Testis (tissue), 2 donors: Measurements from ENCODE around the gene PARP14.

Experiments
- CTCF ChIP-seq, 3 experiments: fragments of 450-650 bp in 2 of 3; fragments of 200-600 bp in 1 of 3; sonication (generic) in 1 of 3; IDR thresholded peaks; one replicate each; pipeline ENCODE4 v1.5.1; 2016 to 2019; ENCODE audit warnings: antibody characterized with exemption in 3 of 3, mild to moderate bottlenecking in 2 of 3, moderate library complexity in 1 of 3
- POLR2A ChIP-seq: fragments of 450-650 bp; IDR thresholded peaks from one replicate; pipeline ENCODE4 v1.6.1; 2017; ENCODE audit warnings: antibody characterized with exemption, mild to moderate bottlenecking, moderate library complexity

- TF ChIP-seq POLR2A = no peak
- peak; percentile 41 to 62 (median 62) for TF ChIP-seq CTCF (IDR thresholded peaks at IDR 0.05)
Observed at GRCh38 chr3:122754929-122755328, 74.3 kb downstream of the PARP14 start.
